HG02884 (cell line): ENCODE results near the gene YY1.

Source experiments
- ATAC-seq: cut with Tn5 transposase; IDR thresholded peaks from one replicate; pipeline ENCODE4 v1.9.1; 2021; ENCODE audit warnings: mild to moderate bottlenecking, moderate library complexity; ENCODE audit not compliant: unreplicated experiment

The YY1 gene

DNA sequence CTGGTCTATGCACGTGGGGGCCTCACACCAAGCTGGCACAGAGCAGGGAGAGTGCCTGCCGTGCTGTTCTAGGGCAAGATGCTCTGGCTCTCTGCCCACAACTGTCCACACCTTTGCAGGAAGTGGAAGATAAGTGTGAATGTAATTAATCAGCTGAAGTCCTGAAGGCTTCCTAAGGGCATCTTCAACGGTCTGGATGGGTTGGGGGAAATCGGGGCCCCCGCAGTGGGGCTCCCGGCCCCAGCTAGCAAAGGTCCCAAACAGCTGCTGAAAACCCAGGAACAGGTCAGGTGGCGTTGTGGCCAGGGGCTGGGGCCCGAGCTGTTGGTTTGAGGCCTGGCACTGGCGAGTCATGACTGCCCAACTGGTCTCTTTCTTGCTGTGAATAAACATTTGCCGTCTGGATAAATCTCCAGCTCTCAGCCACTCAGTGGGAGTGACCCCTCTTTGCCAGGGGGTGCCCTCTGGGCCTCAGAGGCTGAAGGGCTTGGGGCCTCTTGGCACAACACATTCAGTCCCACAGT lies 74.0 kb downstream of the YY1 start:
- no peak for ATAC-seq

DNA sequence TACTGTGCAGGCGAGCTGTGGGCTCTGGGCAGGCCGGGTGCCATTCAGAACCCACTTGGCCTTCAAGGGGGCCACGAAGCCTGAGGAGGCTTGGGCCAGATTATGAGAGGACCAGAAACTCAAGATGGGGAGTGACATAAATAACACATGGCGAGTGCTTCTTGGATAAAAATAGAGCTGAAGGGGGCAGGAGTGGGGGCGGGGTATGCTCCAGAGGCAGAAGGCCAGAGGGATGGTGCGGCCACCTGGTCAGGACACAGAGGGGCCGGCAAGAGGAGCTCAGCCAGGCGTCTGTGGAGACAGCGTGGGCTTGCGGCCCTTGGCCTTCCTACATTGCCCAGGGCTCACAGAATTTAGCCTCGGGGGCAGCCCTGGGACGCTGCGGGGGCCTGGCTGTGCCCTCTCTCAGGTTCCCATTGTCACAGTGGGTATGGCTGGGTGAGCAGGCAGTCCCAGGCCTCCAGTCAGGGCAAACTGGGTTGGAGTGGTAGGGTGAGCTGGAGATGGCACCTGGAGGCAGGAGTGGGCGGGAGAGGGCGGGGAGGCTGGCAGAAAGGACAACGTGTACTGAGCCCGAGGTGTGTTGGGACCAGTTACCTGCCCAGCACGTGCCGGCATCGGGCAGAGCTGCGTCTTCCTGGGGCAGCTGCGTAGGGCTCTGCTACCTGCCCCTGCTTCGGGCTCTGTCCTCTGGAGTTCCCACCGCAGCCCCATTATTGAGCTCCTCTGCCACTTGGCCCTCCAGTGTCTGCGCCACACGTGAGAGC lies 74.7 kb downstream of the YY1 start:
- ATAC-seq, result no peak

DNA sequence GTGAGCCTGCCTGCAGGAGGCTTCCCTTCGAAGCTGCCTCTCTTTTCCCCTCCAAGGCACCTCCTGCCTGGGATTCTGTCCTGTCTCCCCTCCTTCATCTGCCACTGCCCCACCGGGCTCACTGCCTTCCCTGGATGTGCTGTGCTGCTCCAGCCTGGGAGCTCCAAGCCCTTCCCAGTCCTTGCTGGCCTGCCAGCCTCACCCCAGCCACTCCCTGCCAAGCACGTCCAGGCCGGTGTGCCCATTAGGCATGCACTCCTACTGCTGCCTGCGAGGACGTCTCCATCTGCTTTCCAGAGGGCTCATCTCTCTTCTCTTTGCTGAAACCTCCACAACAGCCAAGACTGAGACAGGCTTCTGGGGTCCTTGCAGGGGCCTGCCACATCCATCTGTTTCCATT lies 75.8 kb downstream of the YY1 start:
- ATAC-seq, result no peak

GRCh38 chr14:100317389-100317788 lies 78.4 kb downstream of the YY1 start:
- ATAC-seq, result no peak

DNA sequence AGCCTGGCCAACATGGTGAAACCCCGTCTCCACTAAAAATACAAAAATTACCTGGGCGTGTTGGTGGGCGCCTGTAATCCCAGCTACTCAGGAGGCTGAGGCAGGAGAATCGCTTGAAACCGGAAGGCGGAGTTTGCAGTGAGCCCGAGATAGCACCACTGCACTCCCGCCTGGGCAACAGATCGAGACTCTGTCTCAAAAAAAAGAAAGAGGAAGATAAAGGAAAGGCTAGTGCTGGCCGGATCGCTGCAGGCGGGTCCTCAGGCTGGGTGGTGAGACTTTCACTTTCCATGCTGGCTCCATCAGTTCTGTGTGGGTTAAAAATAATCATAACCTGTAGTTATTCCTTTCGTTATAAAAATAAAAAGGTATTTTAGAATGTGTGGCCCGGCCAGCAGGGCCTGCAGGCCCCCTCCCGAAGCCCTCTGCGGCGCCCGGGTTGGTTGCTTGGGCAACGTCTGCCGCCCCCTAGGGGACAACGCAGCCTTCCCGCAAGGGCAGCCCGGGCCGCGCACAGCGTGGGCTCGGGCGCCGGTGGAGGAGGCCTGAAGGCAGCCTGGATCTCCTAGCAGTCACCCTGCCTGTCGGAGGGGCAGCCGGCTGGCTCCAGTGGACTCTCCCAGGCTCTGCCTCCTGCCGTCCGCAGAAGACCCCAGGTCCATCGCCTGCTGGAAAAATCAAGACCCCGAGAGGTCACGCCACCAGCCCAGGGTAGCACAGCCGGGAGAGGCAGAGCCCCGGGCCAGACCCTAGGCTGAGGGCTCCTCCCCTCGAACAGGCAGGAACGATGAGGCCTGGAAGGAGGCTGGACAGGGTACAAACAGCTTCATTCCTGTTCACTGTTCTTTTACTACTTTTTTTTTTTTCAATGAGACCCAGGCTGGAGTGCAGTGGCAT lies 79.2 kb downstream of the YY1 start:
- peak; percentile 88 for ATAC-seq

- no peak for ATAC-seq
Measured at GRCh38 chr14:100320157-100320856, 81.4 kb downstream of the YY1 start.

DNA sequence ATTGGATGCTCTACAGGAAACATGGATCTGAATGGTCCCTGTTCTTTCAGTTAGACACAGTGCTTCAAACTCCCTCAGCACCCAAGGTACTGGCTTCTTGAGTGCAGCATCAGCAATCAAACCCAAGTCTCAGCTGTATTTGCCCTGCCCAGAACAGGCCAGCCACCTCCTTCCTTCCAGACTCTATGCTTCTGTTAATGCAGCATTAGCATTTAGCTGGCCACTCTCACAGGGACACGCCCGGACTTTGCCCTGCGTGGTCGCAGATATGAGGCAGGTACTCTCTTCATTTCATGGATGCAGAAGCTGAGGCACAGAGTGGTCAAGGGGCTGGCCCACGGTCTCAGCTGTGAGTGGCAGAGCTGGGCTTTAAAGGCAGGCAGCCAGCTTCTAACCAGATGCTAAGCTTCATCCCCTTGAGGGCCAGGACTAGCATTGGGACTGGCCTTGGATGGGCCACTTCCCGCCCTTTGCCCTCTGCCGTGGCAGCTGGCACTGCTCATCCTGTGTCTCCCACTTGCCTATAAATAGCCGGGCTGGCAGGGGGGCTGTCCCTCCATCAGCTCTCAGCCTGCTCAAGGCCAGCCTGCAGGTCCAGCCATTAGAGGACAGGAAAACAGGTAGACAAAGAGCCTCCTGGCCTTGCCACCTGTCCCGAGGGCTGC lies 82.7 kb downstream of the YY1 start:
- no peak for ATAC-seq

- ATAC-seq, result no peak
Measured at GRCh38 chr14:100322138-100322957, 83.4 kb downstream of the YY1 start.

- ATAC-seq, result no peak
Measured at GRCh38 chr14:100323121-100323941, 84.4 kb downstream of the YY1 start, which contains the start of gene SLC25A47. Gene SLC25A47, plus strand, starts transcription at chr14:100323339. Its CDS starts 76 bp downstream, at chr14:100323415.

- no peak for ATAC-seq
Measured at GRCh38 chr14:100323942-100324307, 85.0 kb downstream of the YY1 start.

GRCh38 chr14:100325231-100325632 lies 86.3 kb downstream of the YY1 start:
- ATAC-seq, result no peak

GRCh38 chr14:100325958-100326357 lies 87.0 kb downstream of the YY1 start:
- no peak for ATAC-seq

GRCh38 chr14:100327128-100327527 lies 88.2 kb downstream of the YY1 start:
- ATAC-seq, result no peak

DNA sequence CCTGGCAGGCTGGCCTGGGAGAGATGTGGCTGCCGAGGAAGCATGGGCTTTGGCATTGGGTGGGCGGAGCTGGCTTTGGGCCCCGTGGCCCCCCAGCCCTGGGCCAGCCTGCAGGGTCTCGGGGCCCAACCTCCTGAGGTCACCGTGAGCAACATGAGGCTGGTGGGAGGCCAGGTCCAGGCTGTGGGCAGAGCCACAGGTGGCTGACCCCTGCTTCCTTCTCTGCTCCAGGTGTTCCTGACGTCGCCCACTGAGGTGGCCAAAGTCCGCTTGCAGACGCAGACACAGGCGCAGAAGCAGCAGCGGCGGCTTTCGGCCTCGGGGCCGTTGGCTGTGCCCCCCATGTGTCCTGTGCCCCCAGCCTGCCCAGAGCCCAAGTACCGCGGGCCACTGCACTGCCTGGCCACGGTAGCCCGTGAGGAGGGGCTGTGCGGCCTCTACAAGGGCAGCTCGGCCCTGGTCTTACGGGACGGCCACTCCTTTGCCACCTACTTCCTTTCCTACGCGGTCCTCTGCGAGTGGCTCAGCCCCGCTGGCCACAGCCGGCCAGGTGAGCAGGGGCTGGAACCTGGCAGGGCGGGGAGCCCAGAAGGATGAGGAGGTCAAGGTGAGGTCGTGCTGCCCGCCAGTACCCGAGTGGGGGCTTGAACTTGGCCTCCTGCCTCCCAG lies 89.7 kb downstream of the YY1 start:
- no peak for ATAC-seq

DNA sequence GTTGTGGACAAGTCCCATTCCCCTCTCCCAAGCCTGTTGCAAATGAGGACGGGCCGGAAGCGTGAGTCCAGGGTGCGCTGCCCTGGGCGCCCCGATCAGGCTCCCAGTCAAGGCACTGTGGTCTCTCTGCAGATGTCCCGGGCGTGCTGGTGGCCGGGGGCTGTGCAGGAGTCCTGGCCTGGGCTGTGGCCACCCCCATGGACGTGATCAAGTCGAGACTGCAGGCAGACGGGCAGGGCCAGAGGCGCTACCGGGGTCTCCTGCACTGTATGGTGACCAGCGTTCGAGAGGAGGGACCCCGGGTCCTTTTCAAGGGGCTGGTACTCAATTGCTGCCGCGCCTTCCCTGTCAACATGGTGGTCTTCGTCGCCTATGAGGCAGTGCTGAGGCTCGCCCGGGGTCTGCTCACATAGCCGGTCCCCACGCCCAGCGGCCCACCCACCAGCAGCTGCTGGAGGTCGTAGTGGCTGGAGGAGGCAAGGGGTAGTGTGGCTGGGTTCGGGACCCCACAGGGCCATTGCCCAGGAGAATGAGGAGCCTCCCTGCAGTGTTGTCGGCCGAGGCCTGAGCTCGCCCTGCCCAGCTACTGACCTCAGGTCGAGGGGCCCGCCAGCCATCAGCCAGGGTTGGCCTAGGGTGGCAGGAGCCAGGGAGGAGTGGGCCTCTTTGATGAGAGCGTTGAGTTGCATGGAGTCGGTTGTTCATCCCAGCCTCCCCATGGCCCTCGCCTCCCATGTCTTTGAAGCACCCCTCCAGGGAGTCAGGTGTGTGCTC lies 90.5 kb downstream of the YY1 start:
- ATAC-seq, result no peak

DNA sequence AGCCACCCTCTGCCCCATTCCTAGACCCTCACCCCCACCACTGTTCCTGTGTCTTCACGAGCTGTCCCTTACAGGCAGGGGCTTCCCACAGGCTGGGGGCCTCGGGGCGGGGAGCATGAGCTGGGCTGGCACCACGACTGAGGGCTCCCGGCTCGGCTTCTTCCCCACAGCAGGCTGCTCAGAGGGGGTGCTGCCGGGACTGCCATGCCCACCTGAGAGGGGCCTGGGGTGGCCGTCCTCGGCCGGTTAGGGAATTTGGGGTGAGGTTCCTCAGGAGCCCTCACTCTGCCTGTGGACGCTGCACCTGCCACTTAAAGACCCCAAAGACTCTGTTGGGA lies 91.0 kb downstream of the YY1 start:
- ATAC-seq, result no peak

GRCh38 chr14:100330388-100330931 lies 91.5 kb downstream of the YY1 start:
- ATAC-seq, result no peak
